ENCODE data around the gene GBP2.

GRCh38 chr1:89142160-89142559 lies 16.2 kb upstream of the GBP2 start:
- TF ChIP-seq CTCF (conservative IDR thresholded peaks at IDR 0.05; ENCODE audit: low read depth, low read length) = no peak
- TF ChIP-seq EZH2 (IDR thresholded peaks at IDR 0.05; ENCODE audit: low read length, unreplicated experiment) = no peak

Data from PC-3 (cell line).